ENCODE results near the gene CFAP299. TPM values are rescaled to one million over a fixed set of nuclear protein-coding genes. Genes with fewer than 3 reads are reported as not detected.

Gene CFAP299
- total and polyA plus RNA-seq, 2 donors (not counting 3 experiments of a cell fraction or from before 2014, with no cell fraction given) = not detected

DNA sequence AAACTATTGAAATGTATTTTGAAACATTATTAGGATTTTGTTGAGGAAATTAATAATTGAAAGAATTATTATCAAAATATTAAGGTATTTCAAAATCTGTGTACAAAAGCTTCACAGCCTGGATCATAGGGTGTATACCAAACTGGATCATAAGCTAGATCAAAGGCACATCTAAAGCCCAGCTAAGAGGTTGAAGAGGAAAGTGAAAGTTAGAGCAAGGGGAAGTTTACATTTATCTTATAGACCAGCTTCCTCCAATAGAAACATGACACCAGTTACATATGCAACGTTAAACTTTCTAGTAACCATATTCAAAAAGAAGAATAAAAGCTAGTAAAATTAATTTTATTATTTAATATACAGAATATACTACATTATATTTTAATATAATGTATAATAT lies 467.8 kb downstream of the CFAP299 start:
- Histone ChIP-seq H3K9ac (replicated peaks; ENCODE audit: extremely low read depth, insufficient read depth, low read length) (no peak overlapping the region), H3K4me1 (ENCODE audit: control insufficient read depth, extremely low read depth, insufficient read depth, low read length) (no peaks in the 10 kb centered on the region), H3K36me3 (ENCODE audit: control insufficient read depth in 2 of 2, extremely low read depth in 1 of 2, insufficient read depth in 2 of 2, low read length in 2 of 2) (no peaks in the 10 kb centered on the region), H3K9me1 (replicated peaks; ENCODE audit: control insufficient read depth, extremely low read depth, insufficient read depth, low read length) (no peaks in the 10 kb centered on the region), H3K27me3 (ENCODE audit: control insufficient read depth in 2 of 2, insufficient read depth in 2 of 2, low read length in 2 of 2) (no peaks in the 10 kb centered on the region), H3K9me3 (replicated peaks; ENCODE audit: control insufficient read depth, insufficient read depth, low read length) (no peaks in the 10 kb centered on the region), H3K79me2 (ENCODE audit: control insufficient read depth, insufficient read depth, low read length) (no peaks in the 10 kb centered on the region), H4K20me1 (replicated peaks; ENCODE audit: control insufficient read depth, extremely low read depth, insufficient read depth, low read length) (no peaks in the 10 kb centered on the region), H3K4me3 (replicated peaks in 1 of 3; ENCODE audit: insufficient read depth in 1 of 3, low read depth in 1 of 3, low read length in 3 of 3) (no peak overlapping the region), H3K27ac (ENCODE audit: insufficient read depth, low read depth, low read length) (no peak overlapping the region), H3K4me2 (ENCODE audit: insufficient read depth, low read length) (no peak overlapping the region), H2AFZ (ENCODE audit: low read depth, low read length) (no peak overlapping the region)
- dilution Hi-C loops (cut with MboI; ENCODE audit: extremely low pct_ligation_motif_present, low sequenced_read_pairs) (no loop called here), intact Hi-C loops (cut with micrococcal nuclease) (no loop called here)
- no TSS peak for BruUV-seq (replicated peaks)
- TF ChIP-seq FOS (IDR thresholded peaks at IDR 0.05; ENCODE audit: borderline replicate concordance, insufficient read depth, low read length) = no peak
- TF ChIP-seq, protein P1, sequence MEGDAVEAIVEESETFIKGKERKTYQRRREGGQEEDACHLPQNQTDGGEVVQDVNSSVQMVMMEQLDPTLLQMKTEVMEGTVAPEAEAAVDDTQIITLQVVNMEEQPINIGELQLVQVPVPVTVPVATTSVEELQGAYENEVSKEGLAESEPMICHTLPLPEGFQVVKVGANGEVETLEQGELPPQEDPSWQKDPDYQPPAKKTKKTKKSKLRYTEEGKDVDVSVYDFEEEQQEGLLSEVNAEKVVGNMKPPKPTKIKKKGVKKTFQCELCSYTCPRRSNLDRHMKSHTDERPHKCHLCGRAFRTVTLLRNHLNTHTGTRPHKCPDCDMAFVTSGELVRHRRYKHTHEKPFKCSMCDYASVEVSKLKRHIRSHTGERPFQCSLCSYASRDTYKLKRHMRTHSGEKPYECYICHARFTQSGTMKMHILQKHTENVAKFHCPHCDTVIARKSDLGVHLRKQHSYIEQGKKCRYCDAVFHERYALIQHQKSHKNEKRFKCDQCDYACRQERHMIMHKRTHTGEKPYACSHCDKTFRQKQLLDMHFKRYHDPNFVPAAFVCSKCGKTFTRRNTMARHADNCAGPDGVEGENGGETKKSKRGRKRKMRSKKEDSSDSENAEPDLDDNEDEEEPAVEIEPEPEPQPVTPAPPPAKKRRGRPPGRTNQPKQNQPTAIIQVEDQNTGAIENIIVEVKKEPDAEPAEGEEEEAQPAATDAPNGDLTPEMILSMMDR (IDR thresholded peaks at IDR 0.05; ENCODE audit: extremely low read depth in 1 of 2, insufficient read depth in 1 of 2, low read depth in 1 of 2, low read length in 2 of 2) = no peak
- TF ChIP-seq JUN (IDR thresholded peaks at IDR 0.05; ENCODE audit: borderline replicate concordance, insufficient read depth, insufficient read length, low read depth) = no peak
- no peak for TF ChIP-seq POLR2A (IDR thresholded peaks at IDR 0.05; ENCODE audit: low read depth, low read length)
- no peak for TF ChIP-seq MAX (IDR thresholded peaks at IDR 0.05; ENCODE audit: insufficient read depth, insufficient read length)
- no peak for TF ChIP-seq GATA2 (IDR thresholded peaks at IDR 0.05; ENCODE audit: insufficient read depth, insufficient read length, low read depth, low read length)
- TF ChIP-seq EZH2 (IDR thresholded peaks at IDR 0.05; ENCODE audit: borderline replicate concordance, low read depth, low read length, severe bottlenecking) = no peak
- TF ChIP-seq POLR2AphosphoS5 (IDR thresholded peaks at IDR 0.05; ENCODE audit: insufficient read depth, low read depth, low read length) = no peak
- DNase-seq (ENCODE audit: low read depth, low spot score) (no peak), FAIRE-seq (no peak)
- ChIA-PET POLR2A (no interaction called here), CTCF (no interaction called here)

Data from endothelial cell of umbilical vein (primary cell).